Stomach (tissue), 9 donors: ENCODE measurements around the gene CITED1. TPM values are rescaled to one million over a fixed set of nuclear protein-coding genes. Genes with fewer than 3 reads are reported as not detected.
A peak's percentile ranks its signal among the peaks of the same experiment; 100 is the strongest.

ENCODE experiments used
- DNase-seq, 2 donors: peaks; one replicate each; pipeline versions ENCODE4 v3.0.0 to v3.0.0-alpha.2; 2013 to 2019
- H3K27ac ChIP-seq, 5 donors: fragments of 200-600 bp in 4 of 5; sonication (generic) in 4 of 5; one replicate each; pipeline ENCODE4 v1.5.1; 2013 to 2019; ENCODE audit warnings: mild to moderate bottlenecking in 1 of 5, moderate library complexity in 1 of 5
- H3K27me3 ChIP-seq, 3 donors: fragments of 200-600 bp; sonication (generic); one replicate each; pipeline ENCODE4 v1.5.1; 2017 to 2019; ENCODE audit warnings: mixed run types in 1 of 3
- H3K36me3 ChIP-seq, 4 donors: fragments of 200-600 bp; sonication (generic); 1 replicate in 3 of 4; 2 replicates in 1 of 4; pipeline ENCODE4 v1.5.1; 2016 to 2019
- H3K4me1 ChIP-seq, 4 donors: fragments of 200-600 bp; sonication (generic); one replicate each; pipeline ENCODE4 v1.5.1; 2016 to 2019
- H3K4me3 ChIP-seq, 4 donors: fragments of 200-600 bp; sonication (generic) in 3 of 4; one replicate each; pipeline ENCODE4 v1.5.1; 2016 to 2019; ENCODE audit warnings: mild to moderate bottlenecking in 1 of 4
- H3K9me3 ChIP-seq, 4 donors: fragments of 200-600 bp; sonication (generic); one replicate each; pipeline ENCODE4 v1.5.1; 2016 to 2019
- EP300 ChIP-seq: sonication (generic); formaldehyde crosslinking; IDR thresholded peaks from one replicate; pipeline ENCODE4 v1.6.1; 2017; ENCODE audit warnings: antibody characterized with exemption
- POLR2A ChIP-seq, 4 donors: fragments of 450-650 bp; IDR thresholded peaks; one replicate each; pipeline ENCODE4 v1.6.1; 2016; ENCODE audit warnings: antibody characterized with exemption in 4 of 4, control low read depth in 2 of 4, mild to moderate bottlenecking in 1 of 4, moderate library complexity in 1 of 4
- POLR2AphosphoS5 ChIP-seq, 3 donors: sonication (generic); formaldehyde crosslinking; IDR thresholded peaks; one replicate each; pipeline ENCODE4 v1.6.1; 2016; ENCODE audit warnings: antibody characterized with exemption in 3 of 3
- WGBS, 5 donors: extraction: QIAGEN DNeasy Blood & Tissue Kit in 3 of 5; methylation state at CpG; one replicate each; pipeline versions ENCODE4 v1.1.5 to v1.1.7; 2013 to 2018; 5-methylcytosine and 5-hydroxymethylcytosine counted together
- intact Hi-C: fragments of 100-400 bp; cut with DNase I; formaldehyde crosslinking; loops from one replicate; pipeline ENCODE4 v1.15.1; 2023; ENCODE audit warnings: low total_unique reads
- polyA plus RNA-seq, 3 donors: library from polyadenylated mRNA; stranded (reverse); fragments of 200-250 nt; gene quantifications; one replicate each; pipeline ENCODE4 v1.2.3, GENCODE V29; 2013
- total RNA-seq, 5 donors: library from RNA; depleted of rRNA; stranded (reverse); fragments of >200 nt; gene quantifications; one replicate each; pipeline versions ENCODE4 v1.1.0 to v1.2.3, GENCODE V29; 2014 to 2016
- TF ChIP-seq, protein P1 (sequence below), 7 experiments: fragments of 450-650 bp in 4 of 7; fragments of 200-600 bp in 3 of 7; sonication (generic) in 3 of 7; IDR thresholded peaks; one replicate each; pipeline ENCODE4 v1.5.1; 2016 to 2019; ENCODE audit warnings: antibody characterized with exemption in 7 of 7, control low read depth in 2 of 7, mild to moderate bottlenecking in 1 of 7
- donor health status: healthy with polysubstance abuse.
- donor health status: Bipolar disorder and iron deficiency.
- donor health status: healthy.

CITED1 gene
- total and polyA plus RNA-seq, 8 donors: 0.60 to 1.7 TPM; not detected in 6

DNA sequence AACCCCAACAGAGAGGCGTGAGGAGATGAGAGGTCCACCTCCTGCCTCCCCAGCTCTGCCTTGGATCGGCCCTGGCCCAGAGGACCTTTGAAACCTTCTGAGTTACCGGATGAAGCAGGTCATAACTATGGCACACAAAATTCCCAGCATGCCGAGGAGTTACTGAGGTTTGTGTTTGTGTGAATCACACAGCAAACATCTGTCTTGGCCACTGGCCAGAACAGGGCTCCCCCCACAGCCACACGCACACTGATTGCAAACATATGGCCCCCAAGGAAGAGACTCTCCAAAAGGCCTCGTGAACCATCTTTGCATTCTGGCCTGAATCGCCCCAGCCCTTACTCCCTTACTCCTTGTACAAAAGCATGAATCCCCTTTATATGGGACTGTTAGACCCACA, 47.5 kb downstream of the CITED1 start:
- no peak overlapping the region for H3K27ac ChIP-seq
- no peaks in the 10 kb centered on the region for H3K36me3 ChIP-seq
- peak in 1 of 2 donors; percentile 28 for DNase-seq
- TF ChIP-seq POLR2A (IDR thresholded peaks at IDR 0.05) (no peak), POLR2AphosphoS5 (IDR thresholded peaks at IDR 0.05) (no peak), EP300 (no peak)
- TF ChIP-seq, protein P1, sequence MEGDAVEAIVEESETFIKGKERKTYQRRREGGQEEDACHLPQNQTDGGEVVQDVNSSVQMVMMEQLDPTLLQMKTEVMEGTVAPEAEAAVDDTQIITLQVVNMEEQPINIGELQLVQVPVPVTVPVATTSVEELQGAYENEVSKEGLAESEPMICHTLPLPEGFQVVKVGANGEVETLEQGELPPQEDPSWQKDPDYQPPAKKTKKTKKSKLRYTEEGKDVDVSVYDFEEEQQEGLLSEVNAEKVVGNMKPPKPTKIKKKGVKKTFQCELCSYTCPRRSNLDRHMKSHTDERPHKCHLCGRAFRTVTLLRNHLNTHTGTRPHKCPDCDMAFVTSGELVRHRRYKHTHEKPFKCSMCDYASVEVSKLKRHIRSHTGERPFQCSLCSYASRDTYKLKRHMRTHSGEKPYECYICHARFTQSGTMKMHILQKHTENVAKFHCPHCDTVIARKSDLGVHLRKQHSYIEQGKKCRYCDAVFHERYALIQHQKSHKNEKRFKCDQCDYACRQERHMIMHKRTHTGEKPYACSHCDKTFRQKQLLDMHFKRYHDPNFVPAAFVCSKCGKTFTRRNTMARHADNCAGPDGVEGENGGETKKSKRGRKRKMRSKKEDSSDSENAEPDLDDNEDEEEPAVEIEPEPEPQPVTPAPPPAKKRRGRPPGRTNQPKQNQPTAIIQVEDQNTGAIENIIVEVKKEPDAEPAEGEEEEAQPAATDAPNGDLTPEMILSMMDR (IDR thresholded peaks at IDR 0.05): no peak
- 53 to 69% (median 55%) methylated on average over 4 to 7 of the region's 7 CpGs for WGBS, 5 donors
- H3K4me1 ChIP-seq: peaks cover 0 to 9% (median 0%) of the 10 kb centered on the region in 4 donors
- no peak overlapping the region for H3K4me3 ChIP-seq
- no peaks in the 10 kb centered on the region for H3K9me3 ChIP-seq
- intact Hi-C loops: no loop called here
- peaks cover 0 to 14% (median 11%) of the 10 kb centered on the region in 3 donors for H3K27me3 ChIP-seq

DNA sequence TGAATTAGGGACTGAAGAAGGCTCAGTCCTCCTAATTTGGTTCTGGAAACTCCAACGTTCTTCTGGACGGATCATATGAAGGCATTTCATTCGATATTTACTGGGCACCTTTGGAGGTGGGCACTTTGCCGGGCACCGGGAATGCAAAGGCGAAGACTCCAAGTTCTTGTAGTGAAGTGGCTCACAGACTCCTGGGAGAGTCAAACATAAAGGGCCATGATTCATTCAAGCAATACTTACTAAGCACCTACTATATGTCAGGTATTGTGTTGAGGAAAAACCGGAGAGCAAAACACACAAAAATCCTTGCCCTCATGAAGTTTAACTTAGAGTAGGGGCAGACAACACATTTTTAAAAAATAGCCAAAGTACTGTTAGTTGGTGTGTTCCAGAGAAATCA, 49.9 kb downstream of the CITED1 start:
- intact Hi-C loops: no loop called here
- TF ChIP-seq POLR2A (IDR thresholded peaks at IDR 0.05): no peak
- TF ChIP-seq EP300: no peak
- TF ChIP-seq POLR2AphosphoS5 (IDR thresholded peaks at IDR 0.05): no peak
- TF ChIP-seq, protein P1 (IDR thresholded peaks at IDR 0.05): no peak
- Histone ChIP-seq H3K4me3 (peak overlapping the region in 1 of 4 donors; percentile 24), H3K27me3 (peaks cover 0 to 15% (median 11%) of the 10 kb centered on the region in 3 donors), H3K27ac (no peak overlapping the region), H3K9me3 (no peaks in the 10 kb centered on the region), H3K4me1 (peaks cover 0 to 9% (median 0%) of the 10 kb centered on the region in 4 donors), H3K36me3 (no peaks in the 10 kb centered on the region)
- DNase-seq: no peak
- 78 to 83% (median 83%) methylated on average over 7 of the region's 7 CpGs for WGBS, 5 donors

DNA sequence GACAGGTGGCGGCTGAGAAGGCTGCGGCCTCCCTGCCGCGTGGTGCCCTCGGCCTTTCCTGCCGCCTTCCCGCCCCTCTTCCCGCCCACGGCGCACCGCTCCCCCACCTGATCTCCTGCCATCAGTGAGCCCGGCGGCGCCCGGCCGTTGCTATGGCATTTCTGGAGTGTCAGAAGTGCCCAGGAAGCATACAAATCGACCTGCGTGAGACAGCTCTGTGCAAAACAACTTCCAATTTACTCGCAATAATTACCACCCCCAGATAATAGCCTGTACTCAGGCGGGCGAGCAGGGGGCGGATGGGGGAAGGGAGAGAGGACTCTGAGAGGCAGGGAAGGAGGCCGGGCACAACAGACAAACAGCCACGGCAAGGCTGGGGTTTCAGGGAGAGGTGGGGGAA, 50.3 kb downstream of the CITED1 start:
- Histone ChIP-seq H3K9me3 (no peaks in the 10 kb centered on the region), H3K27ac (no peak overlapping the region), H3K4me3 (peak overlapping the region in 2 of 4 donors; percentile 6 to 24), H3K4me1 (peaks cover 0 to 9% (median 0%) of the 10 kb centered on the region in 4 donors), H3K36me3 (no peaks in the 10 kb centered on the region), H3K27me3 (peaks cover 0 to 15% (median 11%) of the 10 kb centered on the region in 3 donors)
- DNase-seq: peak; percentile 27 to 75
- TF ChIP-seq EP300 (no peak), POLR2A (IDR thresholded peaks at IDR 0.05) (no peak), POLR2AphosphoS5 (IDR thresholded peaks at IDR 0.05) (no peak)
- TF ChIP-seq, protein P1 (IDR thresholded peaks at IDR 0.05): no peak
- WGBS, 5 donors: 8 to 27% (median 13%) methylated on average over 6 to 24 of the region's 24 CpGs
- intact Hi-C loops: no loop called here

DNA sequence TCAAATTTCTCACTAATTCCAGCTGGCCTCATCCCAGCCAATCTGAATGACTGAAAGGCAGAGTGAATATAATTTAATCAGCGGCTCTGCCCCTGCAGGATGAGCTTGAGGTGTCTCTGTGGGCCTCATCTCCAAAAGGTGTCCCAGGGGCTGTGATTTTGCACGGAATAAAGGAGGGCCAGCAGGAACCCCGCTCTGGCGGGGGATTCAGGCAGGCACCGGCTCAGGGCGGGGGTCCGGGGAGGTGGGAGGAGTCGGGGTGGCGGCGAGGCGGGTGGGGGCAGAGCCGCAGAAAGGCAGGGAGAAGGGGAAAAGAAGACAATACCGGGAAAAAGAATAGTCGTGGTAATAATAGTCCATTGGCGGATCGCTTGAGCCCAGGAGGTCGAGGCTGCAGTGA, 50.9 kb downstream of the CITED1 start:
- DNase-seq: no peak
- H3K27me3 ChIP-seq: peaks cover 0 to 15% (median 11%) of the 10 kb centered on the region in 3 donors
- TF ChIP-seq POLR2A (IDR thresholded peaks at IDR 0.05): no peak
- no peak for TF ChIP-seq EP300
- TF ChIP-seq POLR2AphosphoS5 (IDR thresholded peaks at IDR 0.05): no peak
- TF ChIP-seq, protein P1 (IDR thresholded peaks at IDR 0.05): no peak
- H3K36me3 ChIP-seq: no peaks in the 10 kb centered on the region
- no peak overlapping the region for H3K27ac ChIP-seq
- no peak overlapping the region for H3K4me3 ChIP-seq
- intact Hi-C loops: no loop called here
- peaks cover 0 to 9% (median 0%) of the 10 kb centered on the region in 4 donors for H3K4me1 ChIP-seq
- 24 to 53% (median 37%) methylated on average over 5 to 17 of the region's 17 CpGs for WGBS, 5 donors
- no peaks in the 10 kb centered on the region for H3K9me3 ChIP-seq
